SK-N-SH treated with all-trans-retinoic acid at 6 μM for 48 hours (cell line): Measurements from ENCODE around the gene CLDN12.

ENCODE experiments used
- ATAC-seq: fragments of 200-7000 bp; cut with Tn5 transposase; 3 replicates; pipeline ENCODE4 v1.9.1; 2020; ENCODE audit warnings: mild to moderate bottlenecking, moderate library complexity
- ARNTL ChIP-seq: fragments of 450-650 bp; formaldehyde crosslinking; IDR thresholded peaks from 2 replicates; pipeline ENCODE4 v1.5.0; 2020; ENCODE audit warnings: low read depth, mild to moderate bottlenecking, moderate library complexity, borderline replicate concordance
- BACH2 ChIP-seq: fragments of 250-450 bp; sonication (Bioruptor Pico); IDR thresholded peaks from 2 replicates; pipeline ENCODE4 v1.9.0; 2021; ENCODE audit warnings: mild to moderate bottlenecking, borderline replicate concordance
- CREB5 ChIP-seq: fragments of 250-450 bp; sonication (Bioruptor Pico); IDR thresholded peaks from 2 replicates; pipeline ENCODE4 v1.5.1; 2020; ENCODE audit warnings: low read depth, mild to moderate bottlenecking, moderate library complexity
- CSDC2 ChIP-seq: fragments of 250-450 bp; sonication (Bioruptor Pico); IDR thresholded peaks from 2 replicates; pipeline ENCODE4 v1.5.0; 2020; ENCODE audit warnings: mild to moderate bottlenecking, moderate library complexity
- ESRRG ChIP-seq: fragments of 250-450 bp; sonication (Bioruptor Pico); IDR thresholded peaks from 2 replicates; pipeline ENCODE4 v1.6.1; 2021; ENCODE audit warnings: mild to moderate bottlenecking
- GLIS3 ChIP-seq: fragments of 250-450 bp; sonication (Bioruptor Pico); IDR thresholded peaks from 2 replicates; pipeline ENCODE4 v1.5.0; 2020; ENCODE audit warnings: mild to moderate bottlenecking, moderate library complexity
- ISL1 ChIP-seq: fragments of 250-450 bp; sonication (Bioruptor Pico); IDR thresholded peaks from 2 replicates; pipeline ENCODE4 v2.1.2; 2022; ENCODE audit warnings: mild to moderate bottlenecking, moderate library complexity
- OSR1 ChIP-seq: fragments of 250-450 bp; sonication (Bioruptor Pico); IDR thresholded peaks from 2 replicates; pipeline ENCODE4 v1.8.0; 2022; ENCODE audit warnings: moderate library complexity, mild to moderate bottlenecking, inconsistent platforms
- PATZ1 ChIP-seq: fragments of 250-450 bp; sonication (Bioruptor Pico); IDR thresholded peaks from 2 replicates; pipeline ENCODE4 v1.8.0; 2020; ENCODE audit warnings: mild to moderate bottlenecking, moderate library complexity, borderline replicate concordance
- PPARA ChIP-seq: fragments of 250-450 bp; sonication (Bioruptor Pico); IDR thresholded peaks from 2 replicates; pipeline ENCODE4 v1.5.0; 2020; ENCODE audit warnings: mild to moderate bottlenecking, borderline replicate concordance
- RARB ChIP-seq: fragments of 250-450 bp; sonication (Bioruptor Pico); IDR thresholded peaks from 2 replicates; pipeline ENCODE4 v1.8.0; 2021; ENCODE audit warnings: mild to moderate bottlenecking, moderate library complexity
- SNAI2 ChIP-seq: fragments of 250-450 bp; sonication (Bioruptor Pico); IDR thresholded peaks from 2 replicates; pipeline ENCODE4 v1.5.0; 2020; ENCODE audit warnings: mild to moderate bottlenecking, moderate library complexity
- TCF4 ChIP-seq: fragments of 250-450 bp; sonication (Bioruptor Pico); IDR thresholded peaks from 2 replicates; pipeline ENCODE4 v1.8.0; 2021; ENCODE audit warnings: mild to moderate bottlenecking, moderate library complexity, borderline replicate concordance
- TOX ChIP-seq: fragments of 250-450 bp; sonication (Bioruptor Pico); IDR thresholded peaks from 2 replicates; pipeline ENCODE4 v1.8.0; 2021; ENCODE audit warnings: mild to moderate bottlenecking, moderate library complexity, borderline replicate concordance
- ZC3H10 ChIP-seq: fragments of 250-450 bp; sonication (Bioruptor Pico); IDR thresholded peaks from 2 replicates; pipeline ENCODE4 v1.5.1; 2021; ENCODE audit warnings: mild to moderate bottlenecking, moderate library complexity
- ZFP3 ChIP-seq: fragments of 250-450 bp; sonication (Bioruptor Pico); IDR thresholded peaks from 2 replicates; pipeline ENCODE4 v1.5.0; 2020; ENCODE audit warnings: mild to moderate bottlenecking, moderate library complexity
- ZFP30 ChIP-seq: fragments of 450-650 bp; formaldehyde crosslinking; IDR thresholded peaks from 2 replicates; pipeline ENCODE4 v1.5.0; 2022; ENCODE audit warnings: mild to moderate bottlenecking, moderate library complexity
- ZNF565 ChIP-seq: fragments of 450-650 bp; formaldehyde crosslinking; conservative IDR thresholded peaks from 2 replicates; pipeline ENCODE4 v1.5.0; 2020; ENCODE audit warnings: low read depth, mild to moderate bottlenecking, moderate library complexity
- ZNF70 ChIP-seq: fragments of 450-650 bp; formaldehyde crosslinking; IDR thresholded peaks from 2 replicates; pipeline ENCODE4 v1.5.0; 2020; ENCODE audit warnings: mild to moderate bottlenecking, moderate library complexity
- ZNF8 ChIP-seq: fragments of 450-650 bp; formaldehyde crosslinking; IDR thresholded peaks from 2 replicates; pipeline ENCODE4 v1.5.0; 2020; ENCODE audit warnings: mild to moderate bottlenecking, moderate library complexity
- TF ChIP-seq, protein P1 (sequence below): fragments of 250-450 bp; sonication (Bioruptor Pico); IDR thresholded peaks from 2 replicates; pipeline ENCODE4 v1.8.0; 2021; ENCODE audit warnings: low read depth, mild to moderate bottlenecking, moderate library complexity, borderline replicate concordance

Gene CLDN12

GRCh38 chr7:90413185-90413528 lies 9.9 kb downstream of the CLDN12 start:
- no peak for TF ChIP-seq ZNF565 (CRISPR knock-in tag)
- TF ChIP-seq GLIS3, result no peak
- no peak for TF ChIP-seq ZNF70
- TF ChIP-seq ZNF8 (CRISPR knock-in tag), result no peak
- TF ChIP-seq ZC3H10 (CRISPR knock-in tag), result no peak
- TF ChIP-seq ZFP30 (CRISPR knock-in tag), result no peak
- TF ChIP-seq PATZ1 (CRISPR knock-in tag), result no peak
- TF ChIP-seq, protein P1, sequence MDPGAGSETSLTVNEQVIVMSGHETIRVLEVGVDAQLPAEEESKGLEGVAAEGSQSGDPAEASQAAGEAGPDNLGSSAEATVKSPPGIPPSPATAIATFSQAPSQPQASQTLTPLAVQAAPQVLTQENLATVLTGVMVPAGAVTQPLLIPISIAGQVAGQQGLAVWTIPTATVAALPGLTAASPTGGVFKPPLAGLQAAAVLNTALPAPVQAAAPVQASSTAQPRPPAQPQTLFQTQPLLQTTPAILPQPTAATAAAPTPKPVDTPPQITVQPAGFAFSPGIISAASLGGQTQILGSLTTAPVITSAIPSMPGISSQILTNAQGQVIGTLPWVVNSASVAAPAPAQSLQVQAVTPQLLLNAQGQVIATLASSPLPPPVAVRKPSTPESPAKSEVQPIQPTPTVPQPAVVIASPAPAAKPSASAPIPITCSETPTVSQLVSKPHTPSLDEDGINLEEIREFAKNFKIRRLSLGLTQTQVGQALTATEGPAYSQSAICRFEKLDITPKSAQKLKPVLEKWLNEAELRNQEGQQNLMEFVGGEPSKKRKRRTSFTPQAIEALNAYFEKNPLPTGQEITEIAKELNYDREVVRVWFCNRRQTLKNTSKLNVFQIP, result no peak
- TF ChIP-seq TOX, result no peak
- no peak for TF ChIP-seq OSR1 (CRISPR knock-in tag)
- no peak for TF ChIP-seq SNAI2 (CRISPR knock-in tag)
- TF ChIP-seq CREB5, result no peak
- TF ChIP-seq ISL1 (CRISPR knock-in tag), result no peak
- TF ChIP-seq ZFP3 (CRISPR knock-in tag), result no peak
- TF ChIP-seq CSDC2 (CRISPR knock-in tag), result no peak
- TF ChIP-seq BACH2 (CRISPR knock-in tag), result no peak
- no peak for TF ChIP-seq ESRRG (CRISPR knock-in tag)
- no peak for TF ChIP-seq ARNTL
- peak; percentile 24; the same call in 2 of the 3 replicates for ATAC-seq

DNA sequence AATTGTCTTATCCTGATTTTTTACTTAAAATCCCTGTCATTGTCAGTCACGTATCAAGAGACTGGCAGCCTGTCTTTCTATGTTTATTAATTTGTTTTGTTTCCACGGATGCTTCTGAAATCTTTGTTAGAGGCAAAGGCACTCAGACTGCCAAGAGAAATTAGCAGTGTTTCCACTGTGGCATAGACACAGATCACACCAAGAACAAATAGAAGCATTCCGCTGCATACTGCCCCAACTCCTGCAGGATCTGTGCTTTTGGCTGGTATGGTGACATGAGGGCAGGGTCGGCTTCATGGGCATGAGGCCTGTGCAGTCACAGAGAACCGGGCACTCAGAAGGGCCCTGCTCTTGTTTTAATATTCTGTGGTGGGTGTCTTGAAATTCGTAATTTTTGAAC lies 18.4 kb downstream of the CLDN12 start:
- no peak for ATAC-seq
- TF ChIP-seq SNAI2 (CRISPR knock-in tag), result no peak
- TF ChIP-seq, all 23 proteins: peak for 0

GRCh38 chr7:90424720-90425119 lies 21.5 kb downstream of the CLDN12 start:
- no peak for ATAC-seq

More at GRCh38 chr7:90424720-90425119, 21.5 kb downstream of the CLDN12 start:
- no peak for TF ChIP-seq RARB (CRISPR knock-in tag)
- no peak for TF ChIP-seq SNAI2 (CRISPR knock-in tag)
- no peak for TF ChIP-seq ZNF8 (CRISPR knock-in tag)
- TF ChIP-seq ARNTL, result no peak
- TF ChIP-seq CREB5, result no peak
- no peak for TF ChIP-seq TCF4 (CRISPR knock-in tag)
- no peak for TF ChIP-seq TOX
- no peak for TF ChIP-seq PPARA (CRISPR knock-in tag)
- TF ChIP-seq BACH2 (CRISPR knock-in tag), result no peak
- no peak for TF ChIP-seq OSR1 (CRISPR knock-in tag)
- no peak for TF ChIP-seq CSDC2 (CRISPR knock-in tag)
- no peak for TF ChIP-seq ISL1 (CRISPR knock-in tag)
- no peak for TF ChIP-seq PATZ1 (CRISPR knock-in tag)
- no peak for TF ChIP-seq ZFP30 (CRISPR knock-in tag)
- TF ChIP-seq ZFP3 (CRISPR knock-in tag), result no peak
